Stimulated activated CD8-positive, alpha-beta memory T cell treated with anti-CD3 and anti-CD28 coated beads, Interleukin-15, amount 100 ng/mL, for 4 hours (primary cell): ENCODE data around the gene VKORC1L1.
A peak's percentile ranks its signal among the peaks of the same experiment; 100 is the strongest.
"Not testable (repeated sequence)": the region's sequence is repeated elsewhere in the genome, so short reads cannot be mapped to it uniquely, and the experiment has no call there.

Experiments used
- DNase-seq, 2 donors: peaks; one replicate each; pipeline ENCODE4 v3.0.0-alpha.2; 2020; ENCODE audit warnings: low read depth in 2 of 2

Gene VKORC1L1

GRCh38 chr7:65978891-65979582 lies 106.2 kb downstream of the VKORC1L1 start:
- DNase-seq, result no peak

- DNase-seq, result no peak
Measured at GRCh38 chr7:65979583-65980477, 107.0 kb downstream of the VKORC1L1 start.

GRCh38 chr7:65980478-65981250 lies 107.8 kb downstream of the VKORC1L1 start:
- peak in 1 of 2 donors; percentile 27 for DNase-seq

GRCh38 chr7:65981965-65982792 lies 109.3 kb downstream of the VKORC1L1 start, which contains the start of gene GUSB:
Gene GUSB (minus strand): TSS chr7:65982213. CDS start chr7:65982183, 30 bp downstream.
- peak; percentile 73 to 79 for DNase-seq

DNA sequence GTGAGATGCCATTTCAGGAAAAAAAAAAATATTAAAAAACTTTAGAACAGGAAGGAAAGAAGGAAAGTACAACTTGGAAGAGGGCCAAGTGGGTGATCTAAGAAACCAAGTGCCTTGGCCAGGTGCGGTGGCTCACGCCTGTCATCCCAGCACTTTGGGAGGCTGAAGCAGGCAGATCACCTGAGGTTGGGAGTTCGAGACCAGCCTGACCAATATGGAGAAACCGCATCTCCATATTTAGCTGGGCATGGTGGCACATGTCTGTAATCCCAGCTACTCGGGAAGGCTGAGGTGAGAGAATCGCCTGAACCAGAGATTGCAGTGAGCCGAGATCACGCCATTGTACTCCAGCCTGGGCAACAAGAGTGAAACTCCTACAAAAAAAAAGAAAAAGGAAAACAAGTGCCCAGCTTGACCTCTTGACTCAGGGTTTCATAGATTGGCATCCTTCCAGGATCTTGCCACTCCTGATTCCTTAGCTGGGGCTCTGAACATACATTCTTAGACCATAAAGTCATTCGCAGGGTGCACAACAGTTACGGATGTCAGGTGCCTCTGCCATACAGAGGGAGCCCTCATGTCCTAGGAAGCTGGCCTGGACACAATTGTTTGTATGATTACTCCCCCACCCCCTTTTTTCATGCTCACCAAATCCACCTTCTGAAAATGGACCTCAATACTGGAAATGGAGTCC lies 111.2 kb downstream of the VKORC1L1 start:
- DNase-seq, result no peak

GRCh38 chr7:65988084-65988483 lies 115.2 kb downstream of the VKORC1L1 start:
- no peak for DNase-seq

- DNase-seq, result not testable (repeated sequence)
Measured at GRCh38 chr7:65988503-65988902, 115.6 kb downstream of the VKORC1L1 start.

DNA sequence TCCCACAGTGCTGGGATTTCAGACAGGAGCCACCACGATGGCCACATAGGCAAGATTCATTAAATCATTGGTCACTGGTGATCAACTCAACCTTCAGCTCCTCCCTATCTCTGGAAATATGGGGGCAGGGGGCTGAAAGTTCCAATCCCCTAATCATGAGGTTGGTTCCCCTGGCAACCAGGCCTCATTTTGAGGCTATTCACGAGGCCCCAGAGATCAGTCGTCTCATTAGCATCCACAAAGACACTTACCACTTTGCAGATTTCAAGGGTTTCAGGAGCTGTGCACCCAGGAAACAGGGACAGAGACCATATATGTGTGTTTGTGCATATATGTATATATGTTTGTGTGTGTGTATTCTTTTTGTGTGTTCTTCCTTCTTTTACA lies 116.8 kb downstream of the VKORC1L1 start:
- no peak for DNase-seq

GRCh38 chr7:65991829-65992228 lies 119.0 kb downstream of the VKORC1L1 start:
- DNase-seq, result not testable (repeated sequence)

GRCh38 chr7:65992526-65992925 lies 119.7 kb downstream of the VKORC1L1 start:
- DNase-seq, result no peak

- not testable (repeated sequence) for DNase-seq
Measured at GRCh38 chr7:65994984-65995383, 122.1 kb downstream of the VKORC1L1 start.

GRCh38 chr7:66000823-66001417 lies 128.0 kb downstream of the VKORC1L1 start:
- DNase-seq, result not testable (repeated sequence)

- DNase-seq, result not testable (repeated sequence)
Measured at GRCh38 chr7:66005115-66005671, 132.3 kb downstream of the VKORC1L1 start.

GRCh38 chr7:66007232-66007631 lies 134.4 kb downstream of the VKORC1L1 start:
- DNase-seq, result no peak
